Stimulated activated naive CD8-positive, alpha-beta T cell treated with anti-CD3 and anti-CD28 coated beads, Interleukin-15, amount 100 ng/mL, for 72 hours (primary cell): Measurements from ENCODE around the gene ERC2.

Source experiments
- ATAC-seq: fragments of 150-1000 bp; cut with Tn5 transposase; 2 replicates; pipeline ENCODE4 v1.10.0; 2021; ENCODE audit warnings: mild to moderate bottlenecking, moderate library complexity
- DNase-seq, 2 donors: peaks; one replicate each; pipeline ENCODE4 v3.0.0; 2021 to 2022
- H3K27ac Mint-ChIP-seq, 2 donors: one replicate each; pipeline ENCODE4 v1.8.0; 2022; ENCODE audit warnings: mild to moderate bottlenecking in 2 of 2, mixed read lengths in 2 of 2, moderate library complexity in 2 of 2
- H3K27me3 Mint-ChIP-seq: one replicate; pipeline ENCODE4 v1.8.0; 2022; ENCODE audit warnings: mixed read lengths
- H3K4me1 Mint-ChIP-seq: one replicate; pipeline ENCODE4 v1.8.0; 2022; ENCODE audit warnings: mild to moderate bottlenecking, mixed read lengths
- H3K4me3 Mint-ChIP-seq, 2 donors: one replicate each; pipeline ENCODE4 v1.8.0; 2022; ENCODE audit warnings: mild to moderate bottlenecking in 2 of 2, mixed read lengths in 2 of 2, moderate library complexity in 1 of 2
- H3K9me3 Mint-ChIP-seq, 2 donors: one replicate each; pipeline ENCODE4 v1.8.0; 2022; ENCODE audit warnings: mixed read lengths in 2 of 2

ERC2 gene

DNA sequence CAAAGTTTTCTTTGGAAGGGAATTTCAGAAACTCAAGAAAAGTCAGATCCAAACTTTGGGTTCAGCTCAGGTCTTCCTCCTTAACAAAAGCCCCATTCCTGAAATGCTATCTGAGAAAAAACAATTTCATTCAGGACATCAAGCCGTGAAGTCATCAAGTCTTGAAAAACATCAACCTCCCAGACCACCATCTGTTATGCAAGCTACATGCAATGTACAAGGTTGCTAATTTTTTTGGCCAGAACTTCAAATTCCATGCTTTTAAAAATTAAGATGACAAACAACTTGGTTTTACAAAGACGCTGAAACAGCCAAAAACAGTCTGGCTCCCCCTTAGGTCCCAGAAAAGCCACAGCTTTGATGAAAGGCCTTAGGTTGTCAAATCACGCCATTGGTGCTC, 927.3 kb downstream of the ERC2 start:
- H3K27me3 Mint-ChIP-seq, result no peaks in the 10 kb centered on the region
- H3K9me3 Mint-ChIP-seq, result no peaks in the 10 kb centered on the region
- H3K4me3 Mint-ChIP-seq, result no peak overlapping the region
- no peak for DNase-seq
- no peaks in the 10 kb centered on the region for H3K4me1 Mint-ChIP-seq
- H3K27ac Mint-ChIP-seq, result no peak overlapping the region
- no peak for ATAC-seq

DNA sequence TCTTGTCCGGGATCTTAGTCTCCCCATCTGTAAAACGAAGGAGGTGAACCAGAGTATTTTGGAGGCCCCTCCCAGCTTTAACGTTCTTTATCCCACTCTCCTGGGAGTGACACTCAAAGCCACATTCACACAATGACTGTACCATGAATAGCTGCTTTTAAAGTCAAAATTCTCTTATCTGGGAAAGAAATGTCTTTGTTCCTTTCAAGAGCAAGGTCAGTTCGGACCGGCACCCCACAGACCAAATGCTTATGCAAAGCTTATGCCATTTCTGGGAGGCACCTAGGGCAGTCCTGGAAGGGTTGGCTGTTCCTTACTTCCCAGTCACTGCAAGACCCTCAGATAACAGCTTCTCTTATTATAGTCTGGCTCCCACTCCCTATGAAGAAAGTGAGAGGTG, 927.7 kb downstream of the ERC2 start:
- no peak overlapping the region for H3K27ac Mint-ChIP-seq
- H3K4me3 Mint-ChIP-seq, result no peak overlapping the region
- no peak for DNase-seq
- no peaks in the 10 kb centered on the region for H3K4me1 Mint-ChIP-seq
- no peaks in the 10 kb centered on the region for H3K9me3 Mint-ChIP-seq
- no peak for ATAC-seq
- H3K27me3 Mint-ChIP-seq, result no peaks in the 10 kb centered on the region

DNA sequence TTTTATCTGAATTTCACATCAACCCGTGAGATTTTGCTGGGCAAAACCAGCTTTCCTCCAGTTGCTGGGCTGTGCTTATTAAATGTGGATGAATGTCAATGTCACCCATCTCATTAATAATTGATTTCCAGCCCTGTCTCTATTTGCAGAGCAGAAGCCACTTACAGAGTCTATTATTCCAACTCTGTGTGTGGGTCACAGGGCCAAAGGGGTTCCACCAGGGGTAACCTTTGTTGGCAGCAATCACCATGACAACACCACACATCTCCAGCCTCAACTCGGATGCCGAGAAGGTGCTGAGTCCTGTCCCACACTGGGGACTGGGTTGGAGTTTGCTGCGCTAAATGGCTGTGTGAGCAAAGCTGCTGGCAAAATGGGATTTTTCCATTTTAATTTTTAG, 930.1 kb downstream of the ERC2 start:
- ATAC-seq, result no peak
- H3K4me3 Mint-ChIP-seq, result no peak overlapping the region
- no peaks in the 10 kb centered on the region for H3K9me3 Mint-ChIP-seq

DNA sequence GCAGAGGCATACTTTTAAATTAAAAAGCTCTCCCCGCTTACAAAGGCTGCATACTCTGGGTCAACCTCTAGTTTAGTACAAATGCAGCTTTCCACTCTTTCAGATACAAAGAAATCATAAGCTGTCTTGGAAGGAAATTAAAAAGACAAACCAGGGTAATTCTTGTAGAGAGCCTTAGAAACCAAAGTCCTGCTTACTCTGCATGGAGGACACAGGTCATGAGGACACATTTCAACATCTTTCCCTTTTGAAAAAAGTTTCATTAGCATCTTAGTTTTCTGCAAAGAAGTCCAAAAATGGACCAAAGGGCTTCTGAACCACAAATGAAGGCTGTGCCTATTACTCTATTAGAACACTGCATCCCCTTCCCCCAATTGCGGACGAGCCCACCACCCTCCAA, 930.7 kb downstream of the ERC2 start:
- H3K4me3 Mint-ChIP-seq, result no peak overlapping the region
- no peaks in the 10 kb centered on the region for H3K4me1 Mint-ChIP-seq
- H3K27me3 Mint-ChIP-seq, result no peaks in the 10 kb centered on the region
- no peak for DNase-seq
- ATAC-seq, result no peak
- H3K27ac Mint-ChIP-seq, result no peak overlapping the region
- no peaks in the 10 kb centered on the region for H3K9me3 Mint-ChIP-seq

More for the DNA sequence above, 930.1 kb downstream of the ERC2 start:
- DNase-seq, result no peak
- Mint-ChIP-seq H3K27me3 (no peaks in the 10 kb centered on the region), H3K4me1 (no peaks in the 10 kb centered on the region), H3K27ac (no peak overlapping the region)

DNA sequence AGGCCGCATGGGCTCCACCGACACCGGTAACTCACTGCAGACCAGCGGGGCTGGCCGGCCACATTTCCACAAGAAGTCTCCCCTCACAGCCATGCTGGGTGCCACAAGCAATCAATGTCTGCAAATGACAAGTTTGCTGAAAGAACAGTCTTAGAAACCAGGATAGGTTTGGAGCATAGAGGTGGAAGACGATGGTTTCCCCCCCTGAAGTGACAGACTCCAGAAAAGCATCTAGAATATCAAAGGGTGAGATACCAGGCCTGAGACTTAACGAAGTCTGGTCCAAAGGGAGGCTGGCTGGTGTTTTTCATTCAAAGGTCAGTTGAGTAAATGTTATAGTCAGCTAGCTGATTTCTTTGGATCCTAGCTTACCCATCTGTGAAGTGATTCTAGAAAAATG, 931.1 kb downstream of the ERC2 start:
- ATAC-seq, result no peak
- DNase-seq, result no peak
- H3K4me3 Mint-ChIP-seq, result no peak overlapping the region
- H3K4me1 Mint-ChIP-seq, result no peaks in the 10 kb centered on the region
- H3K27ac Mint-ChIP-seq, result no peak overlapping the region
- no peaks in the 10 kb centered on the region for H3K27me3 Mint-ChIP-seq
- no peaks in the 10 kb centered on the region for H3K9me3 Mint-ChIP-seq

DNA sequence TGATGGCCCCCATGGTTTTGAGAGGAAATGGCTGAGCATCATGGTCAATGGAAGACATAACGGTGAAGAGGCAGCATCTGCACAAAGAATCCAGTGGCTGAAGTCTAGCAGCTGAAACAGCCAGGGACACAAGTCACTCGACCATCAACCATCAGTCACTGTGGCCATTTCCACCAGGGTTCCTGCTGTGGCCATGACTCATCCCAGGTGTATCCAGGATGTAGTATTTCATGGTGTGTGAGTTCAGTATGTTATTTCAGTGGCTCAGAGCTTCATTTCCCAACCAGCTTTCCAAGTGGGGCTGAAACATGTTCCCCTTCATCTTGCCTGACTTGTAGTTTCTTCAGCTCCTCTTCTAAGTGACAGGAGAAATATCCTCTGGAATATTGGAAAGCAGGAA, 933.4 kb downstream of the ERC2 start:
- no peak overlapping the region for H3K4me3 Mint-ChIP-seq
- H3K27ac Mint-ChIP-seq, result no peak overlapping the region
- no peak for ATAC-seq
- DNase-seq, result no peak
- H3K4me1 Mint-ChIP-seq, result no peaks in the 10 kb centered on the region
- no peaks in the 10 kb centered on the region for H3K9me3 Mint-ChIP-seq
- no peaks in the 10 kb centered on the region for H3K27me3 Mint-ChIP-seq

DNA sequence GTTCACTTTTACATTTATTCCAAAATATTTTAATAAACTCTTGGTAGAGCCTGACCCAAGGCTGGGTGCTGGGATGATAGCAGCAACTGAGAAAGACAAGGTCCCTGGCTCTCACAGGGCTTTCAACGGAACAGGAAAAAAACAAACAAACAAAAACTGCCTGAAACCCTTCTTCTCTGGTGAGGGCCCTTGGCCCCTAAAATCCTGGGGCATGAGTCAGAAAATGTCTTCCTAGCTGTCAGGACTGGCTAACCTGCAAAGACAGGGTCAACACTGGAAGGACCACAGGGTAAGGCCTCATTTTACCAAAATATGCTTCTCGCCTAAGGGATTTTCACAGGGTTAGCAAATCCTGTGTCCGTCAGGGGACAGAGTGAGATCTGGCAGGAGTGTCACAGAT, 935.5 kb downstream of the ERC2 start:
- H3K9me3 Mint-ChIP-seq, result no peaks in the 10 kb centered on the region
- DNase-seq (no peak), ATAC-seq (no peak)
- peak overlapping the region; percentile 26 to 43 for H3K27ac Mint-ChIP-seq
- no peak overlapping the region for H3K4me3 Mint-ChIP-seq
- H3K27me3 Mint-ChIP-seq, result no peaks in the 10 kb centered on the region
- no peaks in the 10 kb centered on the region for H3K4me1 Mint-ChIP-seq

DNA sequence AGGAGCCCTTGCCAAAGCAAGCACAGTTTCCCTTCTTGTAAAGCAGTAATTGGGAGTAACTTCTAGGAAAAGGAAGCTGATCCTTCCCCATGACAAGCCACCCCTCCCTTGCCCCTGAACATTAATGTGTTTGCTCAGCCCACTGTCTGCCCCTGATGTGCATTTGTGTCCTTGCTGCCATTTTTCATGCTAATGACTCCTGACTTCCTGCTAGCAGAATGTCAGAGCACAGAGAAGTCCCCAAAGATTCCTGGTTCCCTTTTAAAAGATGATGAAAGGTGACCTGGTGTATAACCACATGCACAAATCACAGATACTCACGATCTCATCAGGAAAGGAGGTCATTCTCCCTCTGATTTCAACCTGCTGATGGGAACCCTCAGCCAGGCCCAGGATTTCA, 936.9 kb downstream of the ERC2 start:
- Mint-ChIP-seq H3K4me1 (no peaks in the 10 kb centered on the region), H3K27me3 (no peaks in the 10 kb centered on the region), H3K9me3 (no peaks in the 10 kb centered on the region), H3K27ac (no peak overlapping the region), H3K4me3 (no peak overlapping the region)
- DNase-seq, result no peak
- no peak for ATAC-seq

DNA sequence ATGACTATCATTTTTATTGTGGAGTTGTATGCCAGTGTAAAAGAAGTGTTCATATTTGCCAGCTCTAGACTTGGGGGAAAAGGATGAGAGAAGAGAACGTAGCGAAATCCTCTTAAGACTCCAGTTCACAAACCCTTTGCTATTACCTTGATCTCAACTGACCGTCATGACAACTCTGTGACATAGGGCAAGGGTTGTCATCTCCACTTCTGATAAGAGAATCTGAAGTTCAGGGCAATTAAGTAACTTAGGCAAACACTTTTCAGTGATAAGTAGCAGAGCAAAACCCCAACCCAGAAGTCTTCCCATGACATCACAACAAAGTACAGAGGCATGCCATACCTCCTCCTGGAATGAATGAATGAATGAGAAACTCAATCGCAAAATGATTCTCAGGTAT, 940.9 kb downstream of the ERC2 start:
- Mint-ChIP-seq H3K4me3 (no peak overlapping the region), H3K4me1 (no peaks in the 10 kb centered on the region), H3K27me3 (no peaks in the 10 kb centered on the region), H3K27ac (peak overlapping the region in 1 of 2 donors; percentile 28), H3K9me3 (no peaks in the 10 kb centered on the region)
- DNase-seq, result no peak
- ATAC-seq, result no peak

DNA sequence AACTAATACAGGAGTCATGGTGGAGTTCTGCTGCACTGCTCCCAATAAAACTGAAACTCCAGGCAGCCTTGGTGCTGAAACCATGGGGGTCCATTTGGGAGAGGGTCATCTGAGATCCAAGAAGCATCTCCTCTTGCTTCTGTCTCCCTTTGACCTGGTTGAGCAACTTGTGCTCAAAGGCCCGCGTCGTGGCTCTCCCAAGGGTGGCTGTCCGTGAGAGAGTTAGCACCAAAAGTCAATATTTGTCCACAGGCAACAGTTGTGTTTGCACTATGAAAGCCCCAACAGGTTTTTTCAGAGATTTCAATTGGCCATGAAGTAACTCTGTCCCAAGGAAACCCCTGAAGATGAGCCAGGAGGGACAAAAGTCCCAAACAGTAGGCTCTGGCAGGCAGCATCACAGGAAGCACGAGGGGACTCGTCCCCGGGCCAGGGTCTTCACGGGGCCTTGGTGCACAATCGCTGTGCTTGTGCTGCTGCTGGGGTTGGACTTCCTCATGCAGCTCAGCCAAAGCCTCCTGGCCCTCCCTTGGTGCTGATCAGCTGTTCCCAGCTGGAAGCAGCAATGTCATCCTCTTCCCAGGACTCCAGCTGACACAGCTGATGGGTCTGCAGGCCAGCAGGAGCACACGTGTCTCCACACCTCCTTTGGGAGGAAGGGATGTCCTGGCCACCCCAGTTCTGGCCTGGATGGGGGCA, 941.8 kb downstream of the ERC2 start:
- Mint-ChIP-seq H3K27me3 (no peaks in the 10 kb centered on the region), H3K4me1 (no peaks in the 10 kb centered on the region), H3K4me3 (no peak overlapping the region), H3K9me3 (no peaks in the 10 kb centered on the region), H3K27ac (no peak overlapping the region)
- ATAC-seq (no peak), DNase-seq (no peak)

DNA sequence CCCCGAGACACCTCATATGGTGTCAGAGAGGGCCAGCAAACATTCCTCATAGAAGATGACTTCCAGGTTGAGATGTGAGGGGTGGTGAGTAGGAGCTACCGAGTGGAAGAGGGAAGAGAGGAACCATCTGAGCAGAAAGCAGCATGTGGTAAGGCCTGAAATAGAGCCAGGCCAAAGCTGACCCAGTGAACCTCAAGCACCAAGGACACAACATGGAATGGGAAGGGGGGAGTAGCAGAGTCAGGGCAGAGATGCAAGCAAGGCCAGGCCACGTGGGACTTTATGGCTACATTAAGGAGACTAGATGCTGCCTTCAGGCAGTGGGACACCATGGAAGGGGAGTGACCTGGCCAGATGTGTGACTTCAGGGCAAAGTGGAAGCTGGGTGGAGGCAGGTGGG, 942.8 kb downstream of the ERC2 start:
- Mint-ChIP-seq H3K9me3 (no peaks in the 10 kb centered on the region), H3K4me3 (no peak overlapping the region), H3K27me3 (no peaks in the 10 kb centered on the region), H3K4me1 (no peaks in the 10 kb centered on the region), H3K27ac (no peak overlapping the region)
- no peak for ATAC-seq
- DNase-seq, result no peak

GRCh38 chr3:55524565-55525244, 943.6 kb downstream of the ERC2 start:
- DNase-seq, result no peak
- peak overlapping the region in 1 of 2 donors; percentile 13 for H3K27ac Mint-ChIP-seq
- no peak overlapping the region for H3K4me3 Mint-ChIP-seq
- ATAC-seq, result no peak
- H3K4me1 Mint-ChIP-seq, result no peaks in the 10 kb centered on the region
- H3K9me3 Mint-ChIP-seq, result no peaks in the 10 kb centered on the region
- H3K27me3 Mint-ChIP-seq, result no peaks in the 10 kb centered on the region

GRCh38 chr3:55523471-55523870, 944.8 kb downstream of the ERC2 start:
- no peaks in the 10 kb centered on the region for H3K9me3 Mint-ChIP-seq
- no peak for ATAC-seq

GRCh38 chr3:55521738-55522421, 946.4 kb downstream of the ERC2 start:
- no peaks in the 10 kb centered on the region for H3K9me3 Mint-ChIP-seq
- no peaks in the 10 kb centered on the region for H3K4me1 Mint-ChIP-seq
- H3K27ac Mint-ChIP-seq, result no peak overlapping the region
- H3K27me3 Mint-ChIP-seq, result no peaks in the 10 kb centered on the region
- ATAC-seq (no peak), DNase-seq (no peak)
- H3K4me3 Mint-ChIP-seq, result no peak overlapping the region

More at GRCh38 chr3:55523471-55523870, 944.8 kb downstream of the ERC2 start:
- DNase-seq, result no peak
- Mint-ChIP-seq H3K4me1 (no peaks in the 10 kb centered on the region), H3K4me3 (no peak overlapping the region), H3K27me3 (no peaks in the 10 kb centered on the region), H3K27ac (no peak overlapping the region)

DNA sequence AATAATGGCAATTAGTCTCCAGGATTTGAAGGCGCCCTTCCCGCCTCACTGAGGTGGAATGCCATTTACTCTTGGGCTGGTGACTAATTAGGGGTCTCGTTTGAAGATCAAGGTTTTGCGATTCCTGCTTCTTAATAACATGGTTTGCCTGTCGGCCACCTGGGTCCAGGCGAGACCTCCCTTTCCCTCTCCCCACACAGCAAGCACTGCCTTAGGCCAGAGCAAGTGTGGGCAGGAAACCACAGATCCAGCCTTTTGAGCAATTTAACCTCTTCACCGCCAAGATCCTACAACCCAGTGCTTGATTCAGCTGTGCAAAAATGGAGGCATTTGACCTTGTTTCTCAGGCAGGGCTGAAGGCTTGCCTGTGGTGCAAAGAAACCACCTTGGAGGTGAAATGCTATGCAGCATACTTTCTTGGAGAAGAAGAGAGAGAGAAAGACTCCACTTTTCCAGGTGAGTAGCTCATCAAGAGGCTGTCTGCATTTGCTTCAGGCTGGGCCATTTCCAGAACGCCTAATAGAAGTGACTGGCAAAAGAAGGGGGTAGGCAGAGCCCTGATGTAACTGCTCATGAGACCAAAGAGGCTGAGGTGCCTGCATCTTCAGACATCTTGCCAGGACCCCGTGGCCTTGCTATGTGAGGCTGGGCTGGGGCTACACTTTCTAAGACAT, 947.1 kb downstream of the ERC2 start:
- Mint-ChIP-seq H3K4me1 (no peaks in the 10 kb centered on the region), H3K4me3 (no peak overlapping the region), H3K27me3 (no peaks in the 10 kb centered on the region), H3K9me3 (no peaks in the 10 kb centered on the region), H3K27ac (no peak overlapping the region)
- no peak for DNase-seq
- no peak for ATAC-seq

DNA sequence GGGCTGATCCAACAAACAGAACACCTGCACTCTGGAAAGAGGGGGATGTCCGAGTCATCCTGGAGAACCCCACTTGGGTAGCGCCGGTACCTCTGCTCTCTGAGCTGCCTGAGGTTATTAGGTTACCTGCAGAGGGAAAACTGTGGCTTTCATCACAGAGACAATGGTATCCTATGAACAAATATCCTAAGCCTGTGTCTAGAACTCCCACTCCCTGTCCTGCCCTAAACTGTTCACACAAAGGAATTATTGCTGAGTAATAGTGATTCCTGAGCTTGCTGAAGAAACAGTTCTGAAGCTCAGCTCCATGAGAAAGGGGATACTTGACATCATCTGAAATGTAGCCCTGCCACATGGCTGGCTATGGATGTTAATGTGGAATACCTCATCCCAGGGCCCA, 949.2 kb downstream of the ERC2 start:
- no peak overlapping the region for H3K27ac Mint-ChIP-seq

More for the DNA sequence above, 949.2 kb downstream of the ERC2 start:
- no peak for DNase-seq
- ATAC-seq, result no peak
- no peak overlapping the region for H3K4me3 Mint-ChIP-seq
- no peaks in the 10 kb centered on the region for H3K4me1 Mint-ChIP-seq
- H3K27me3 Mint-ChIP-seq, result no peaks in the 10 kb centered on the region
- no peaks in the 10 kb centered on the region for H3K9me3 Mint-ChIP-seq
